ENCODE results near the gene SLC9B1. TPM values are rescaled to one million over a fixed set of nuclear protein-coding genes. Genes with fewer than 3 reads are reported as not detected.
"Not testable (repeated sequence)": the region's sequence is repeated elsewhere in the genome, so short reads cannot be mapped to it uniquely, and the experiment has no call there.

The SLC9B1 gene
- total and polyA plus RNA-seq, 2 donors (not counting 1 experiment from before 2014, with no cell fraction given): 2.1 to 2.2 TPM

DNA sequence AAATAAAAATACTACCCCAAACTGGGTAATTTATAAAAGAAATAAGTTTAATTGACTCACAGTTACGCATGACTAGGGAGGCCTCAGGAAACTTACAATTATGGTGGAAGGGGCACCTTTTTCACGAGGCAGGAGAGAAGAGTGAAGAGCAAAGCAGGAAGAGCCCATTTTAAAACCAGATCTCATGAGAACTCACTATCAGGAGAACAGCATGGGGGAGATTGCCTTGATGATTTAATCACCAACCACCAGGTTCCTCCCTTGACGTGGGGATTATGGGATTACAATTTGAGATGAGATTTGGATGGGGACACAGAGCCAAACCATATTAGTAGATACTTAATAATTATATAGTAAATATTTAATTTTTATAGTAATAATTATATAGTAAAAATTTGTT lies 140.6 kb downstream of the SLC9B1 start:
- DNase-seq (no peak), ATAC-seq (ENCODE audit: low read depth) (no peak)
- no peak overlapping the region for H3K4me3 ChIP-seq (ENCODE audit: control extremely low read depth in 1 of 5, extremely low read depth in 1 of 5, insufficient read depth in 1 of 5, low read depth in 2 of 5, low read length in 4 of 5)
- 50% methylated on average over 1 of the region's 3 CpGs for WGBS (ENCODE audit: insufficient coverage)
- H3K27me3 ChIP-seq (replicated peaks in 1 of 4; ENCODE audit: control extremely low read depth in 1 of 4, control insufficient read depth in 3 of 4, insufficient read depth in 4 of 4, low read length in 3 of 4): no peaks in the 10 kb centered on the region
- no peak overlapping the region for H3K27ac Mint-ChIP-seq
- peaks cover 0 to 15% (median 13%) of the 10 kb centered on the region in 3 donors for H3K9me3 ChIP-seq (ENCODE audit: control extremely low read depth in 1 of 3, control insufficient read depth in 2 of 3, insufficient read depth in 1 of 3, low read length in 2 of 3)
- H3K9me3 Mint-ChIP-seq (ENCODE audit: insufficient read depth): peaks cover 2% of the 10 kb centered on the region
- H3K79me2 ChIP-seq (ENCODE audit: control insufficient read depth, insufficient read depth, low read length): peaks cover 38% of the 10 kb centered on the region
- TF ChIP-seq CTCF (IDR thresholded peaks at IDR 0.05) (no peak), EZH2 (IDR thresholded peaks at IDR 0.05; ENCODE audit: borderline replicate concordance, insufficient read depth, low read depth, low read length, poor library complexity, severe bottlenecking) (no peak)
- H3K27me3 Mint-ChIP-seq: no peaks in the 10 kb centered on the region
- H3K4me2 ChIP-seq (replicated peaks; ENCODE audit: low read depth, low read length, poor library complexity, severe bottlenecking): no peak overlapping the region
- no peaks in the 10 kb centered on the region for H3K4me1 ChIP-seq (ENCODE audit: control insufficient read depth in 2 of 2, insufficient read depth in 2 of 2, low read length in 2 of 2)
- no peak overlapping the region for H3K9ac ChIP-seq (ENCODE audit: low read length)
- H3K36me3 ChIP-seq (replicated peaks in 1 of 2; ENCODE audit: control extremely low read depth in 1 of 2, control insufficient read depth in 1 of 2, extremely low read depth in 1 of 2, insufficient read depth in 2 of 2, low read length in 1 of 2): peaks cover 4% of the 10 kb centered on the region in 2 experiments
- H2AFZ ChIP-seq (ENCODE audit: insufficient read depth, low read depth, low read length, poor library complexity, severe bottlenecking): no peak overlapping the region
- no peak overlapping the region for H3K4me3 Mint-ChIP-seq
- no peaks in the 10 kb centered on the region for H4K20me1 ChIP-seq (ENCODE audit: control insufficient read depth, insufficient read depth, low read length, poor library complexity, severe bottlenecking)
- no peak overlapping the region for H3K27ac ChIP-seq (ENCODE audit: low read length in 2 of 2)
- ChIA-PET POLR2A (no interaction called here), CTCF (no interaction called here)
- H3K4me1 Mint-ChIP-seq: peaks cover 11% of the 10 kb centered on the region
- intact Hi-C loops (cut with micrococcal nuclease): no loop called here

GRCh38 chr4:102878349-102878748 lies 141.2 kb downstream of the SLC9B1 start:
- Histone ChIP-seq H3K9me3 (ENCODE audit: control extremely low read depth in 1 of 3, control insufficient read depth in 2 of 3, insufficient read depth in 1 of 3, low read length in 2 of 3) (peaks cover 0 to 15% (median 13%) of the 10 kb centered on the region in 3 donors), H3K79me2 (ENCODE audit: control insufficient read depth, insufficient read depth, low read length) (peaks cover 43% of the 10 kb centered on the region)
- H3K27ac ChIP-seq (ENCODE audit: low read length in 2 of 2); DNase-seq; H3K27me3 ChIP-seq (replicated peaks in 1 of 4; ENCODE audit: control extremely low read depth in 1 of 4, control insufficient read depth in 3 of 4, insufficient read depth in 4 of 4, low read length in 3 of 4); H3K9me3 Mint-ChIP-seq (ENCODE audit: insufficient read depth); CTCF ChIA-PET; H4K20me1 ChIP-seq (ENCODE audit: control insufficient read depth, insufficient read depth, low read length, poor library complexity, severe bottlenecking); H3K4me3 ChIP-seq (ENCODE audit: control extremely low read depth in 1 of 5, extremely low read depth in 1 of 5, insufficient read depth in 1 of 5, low read depth in 2 of 5, low read length in 4 of 5); ATAC-seq (ENCODE audit: low read depth); H3K9ac ChIP-seq (ENCODE audit: low read length); H3K4me1 ChIP-seq (ENCODE audit: control insufficient read depth in 2 of 2, insufficient read depth in 2 of 2, low read length in 2 of 2); H3K27ac Mint-ChIP-seq; H3K36me3 ChIP-seq (replicated peaks in 1 of 2; ENCODE audit: control extremely low read depth in 1 of 2, control insufficient read depth in 1 of 2, extremely low read depth in 1 of 2, insufficient read depth in 2 of 2, low read length in 1 of 2); H3K27me3 Mint-ChIP-seq; H2AFZ ChIP-seq (ENCODE audit: insufficient read depth, low read depth, low read length, poor library complexity, severe bottlenecking); H3K4me3 Mint-ChIP-seq; intact Hi-C loops (cut with micrococcal nuclease); H3K4me2 ChIP-seq (replicated peaks; ENCODE audit: low read depth, low read length, poor library complexity, severe bottlenecking); POLR2A ChIA-PET: not testable (repeated sequence)
- peaks cover 15% of the 10 kb centered on the region for H3K4me1 Mint-ChIP-seq
- WGBS (ENCODE audit: insufficient coverage): 75% methylated on average over 4 of the region's 4 CpGs

DNA sequence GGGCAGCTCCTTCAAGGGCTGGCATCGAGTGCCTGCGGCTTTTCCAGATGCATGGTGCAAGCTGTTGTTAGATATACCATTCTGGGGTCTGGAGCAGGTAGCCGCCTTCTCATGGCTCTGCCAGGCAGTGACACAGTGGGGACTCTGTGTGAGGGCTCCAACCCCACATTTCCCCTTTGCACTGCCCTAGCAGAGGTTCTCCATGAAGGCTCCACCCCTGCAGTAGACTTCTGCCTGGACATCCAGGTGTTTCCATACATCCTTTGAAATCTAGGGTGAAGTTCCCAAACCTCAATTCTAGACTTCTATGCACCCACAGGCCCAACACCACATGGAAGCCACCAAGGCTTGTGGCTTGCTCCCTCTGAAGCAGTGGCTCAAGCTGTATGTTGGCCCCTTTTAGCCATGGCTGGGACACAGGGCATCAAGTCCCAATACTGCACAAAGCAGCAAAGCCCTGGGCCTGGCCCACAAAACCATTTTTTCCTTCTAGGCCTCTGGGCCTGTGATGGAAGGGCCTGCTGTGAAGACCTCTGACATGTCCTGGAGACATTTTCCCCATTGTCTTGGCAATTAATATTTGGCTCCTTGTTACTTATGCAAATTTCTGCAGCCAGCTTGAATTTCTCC lies 141.9 kb downstream of the SLC9B1 start:
- H3K4me2 ChIP-seq (replicated peaks; ENCODE audit: low read depth, low read length, poor library complexity, severe bottlenecking); H4K20me1 ChIP-seq (ENCODE audit: control insufficient read depth, insufficient read depth, low read length, poor library complexity, severe bottlenecking); H3K27ac Mint-ChIP-seq; H3K27me3 ChIP-seq (replicated peaks in 1 of 4; ENCODE audit: control extremely low read depth in 1 of 4, control insufficient read depth in 3 of 4, insufficient read depth in 4 of 4, low read length in 3 of 4); H3K27me3 Mint-ChIP-seq; ATAC-seq (ENCODE audit: low read depth); DNase-seq; H3K9ac ChIP-seq (ENCODE audit: low read length); CTCF ChIA-PET; H3K4me3 ChIP-seq (ENCODE audit: control extremely low read depth in 1 of 5, extremely low read depth in 1 of 5, insufficient read depth in 1 of 5, low read depth in 2 of 5, low read length in 4 of 5); H3K36me3 ChIP-seq (replicated peaks in 1 of 2; ENCODE audit: control extremely low read depth in 1 of 2, control insufficient read depth in 1 of 2, extremely low read depth in 1 of 2, insufficient read depth in 2 of 2, low read length in 1 of 2); H3K4me3 Mint-ChIP-seq; H3K9me3 Mint-ChIP-seq (ENCODE audit: insufficient read depth); H2AFZ ChIP-seq (ENCODE audit: insufficient read depth, low read depth, low read length, poor library complexity, severe bottlenecking); H3K4me1 ChIP-seq (ENCODE audit: control insufficient read depth in 2 of 2, insufficient read depth in 2 of 2, low read length in 2 of 2); POLR2A ChIA-PET; intact Hi-C loops (cut with micrococcal nuclease); H3K27ac ChIP-seq (ENCODE audit: low read length in 2 of 2): not testable (repeated sequence)
- Histone ChIP-seq H3K9me3 (ENCODE audit: control extremely low read depth in 1 of 3, control insufficient read depth in 2 of 3, insufficient read depth in 1 of 3, low read length in 2 of 3) (peaks cover 0 to 15% (median 13%) of the 10 kb centered on the region in 3 donors), H3K79me2 (ENCODE audit: control insufficient read depth, insufficient read depth, low read length) (peaks cover 51% of the 10 kb centered on the region)
- H3K4me1 Mint-ChIP-seq: peaks cover 22% of the 10 kb centered on the region
- 100% methylated on average over 3 of the region's 3 CpGs for WGBS (ENCODE audit: insufficient coverage)

Data from B cell (primary cell).